Fibroblast of pulmonary artery (primary cell): ENCODE results near the gene ZNF276.

ENCODE experiments used
- DNase-seq: peaks from one replicate; pipeline ENCODE4 v3.0.0-alpha.2; 2010; ENCODE audit warnings: low read depth
- H3K4me3 ChIP-seq: replicated peaks from 2 replicates; pipeline ENCODE4 v1.5.1; 2011; ENCODE audit warnings: low read depth, mild to moderate bottlenecking, control low read depth, low read length, moderate library complexity
- TF ChIP-seq, protein P1 (sequence below): IDR thresholded peaks from 2 replicates; pipeline ENCODE4 v1.5.1; 2011; ENCODE audit warnings: mild to moderate bottlenecking, control low read depth, low read length, inconsistent platforms; ENCODE audit errors: missing control alignments

Gene ZNF276

GRCh38 chr16:89729863-89730593 is 8.7 kb downstream of the ZNF276 start:
- TF ChIP-seq, protein P1, sequence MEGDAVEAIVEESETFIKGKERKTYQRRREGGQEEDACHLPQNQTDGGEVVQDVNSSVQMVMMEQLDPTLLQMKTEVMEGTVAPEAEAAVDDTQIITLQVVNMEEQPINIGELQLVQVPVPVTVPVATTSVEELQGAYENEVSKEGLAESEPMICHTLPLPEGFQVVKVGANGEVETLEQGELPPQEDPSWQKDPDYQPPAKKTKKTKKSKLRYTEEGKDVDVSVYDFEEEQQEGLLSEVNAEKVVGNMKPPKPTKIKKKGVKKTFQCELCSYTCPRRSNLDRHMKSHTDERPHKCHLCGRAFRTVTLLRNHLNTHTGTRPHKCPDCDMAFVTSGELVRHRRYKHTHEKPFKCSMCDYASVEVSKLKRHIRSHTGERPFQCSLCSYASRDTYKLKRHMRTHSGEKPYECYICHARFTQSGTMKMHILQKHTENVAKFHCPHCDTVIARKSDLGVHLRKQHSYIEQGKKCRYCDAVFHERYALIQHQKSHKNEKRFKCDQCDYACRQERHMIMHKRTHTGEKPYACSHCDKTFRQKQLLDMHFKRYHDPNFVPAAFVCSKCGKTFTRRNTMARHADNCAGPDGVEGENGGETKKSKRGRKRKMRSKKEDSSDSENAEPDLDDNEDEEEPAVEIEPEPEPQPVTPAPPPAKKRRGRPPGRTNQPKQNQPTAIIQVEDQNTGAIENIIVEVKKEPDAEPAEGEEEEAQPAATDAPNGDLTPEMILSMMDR = no peak
- no peak overlapping the region for H3K4me3 ChIP-seq
- no peak for DNase-seq

DNA sequence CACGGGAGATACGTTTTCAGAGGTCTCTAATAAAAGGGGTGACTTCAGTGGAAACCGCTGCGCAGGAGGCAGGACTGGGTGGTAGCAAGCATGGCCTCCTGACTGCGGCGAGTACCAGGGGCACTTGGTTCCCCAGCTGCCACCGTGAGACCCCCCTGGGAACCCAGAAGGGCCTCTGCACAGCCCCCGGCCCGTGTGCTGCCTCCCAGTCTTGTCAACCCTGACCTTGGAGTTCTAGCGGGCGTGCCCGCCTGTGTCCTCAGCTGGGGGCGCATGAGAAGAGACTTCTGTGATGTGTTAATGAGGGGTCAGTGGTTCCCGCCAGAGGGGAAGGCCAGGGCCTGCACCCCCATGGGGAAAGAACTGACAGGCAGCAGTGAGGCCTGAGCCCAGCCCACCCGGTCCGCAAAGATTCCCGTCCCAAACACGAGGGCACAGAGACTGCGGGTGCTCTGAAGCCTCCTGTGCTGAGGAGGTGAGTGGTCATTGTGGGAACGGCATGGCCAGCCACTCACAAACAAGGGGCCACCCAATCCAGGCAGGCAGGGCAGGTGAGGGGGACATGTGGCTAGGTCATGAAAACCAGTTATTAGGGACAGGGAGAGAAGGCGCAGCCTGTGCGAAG is 9.4 kb downstream of the ZNF276 start:
- no peak for DNase-seq
- no peak overlapping the region for H3K4me3 ChIP-seq
- TF ChIP-seq, protein P1 = no peak

GRCh38 chr16:89732142-89732917 is 11.0 kb downstream of the ZNF276 start:
- no peak overlapping the region for H3K4me3 ChIP-seq
- DNase-seq = no peak
- TF ChIP-seq, protein P1 = no peak

DNA sequence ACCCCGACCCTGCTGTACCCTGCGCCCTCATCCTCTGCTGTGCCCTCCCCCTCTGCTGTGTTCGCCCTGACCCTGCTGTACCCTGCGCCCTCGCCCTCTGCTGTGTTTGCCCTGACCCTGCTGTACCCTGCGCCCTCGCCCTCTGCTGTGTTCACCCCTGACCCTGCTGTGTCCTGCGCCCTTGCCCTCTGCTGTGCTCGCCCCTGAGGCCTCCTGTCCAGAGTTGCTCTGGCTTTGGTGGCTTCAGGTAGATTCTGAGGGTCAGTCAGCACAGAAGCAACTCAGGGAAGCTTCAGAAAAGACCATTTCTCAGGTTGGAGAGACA is 11.5 kb downstream of the ZNF276 start:
- no peak for DNase-seq
- TF ChIP-seq, protein P1 = no peak
- no peak overlapping the region for H3K4me3 ChIP-seq

GRCh38 chr16:89733322-89733721 is 12.0 kb downstream of the ZNF276 start:
- TF ChIP-seq, protein P1 = no peak
- H3K4me3 ChIP-seq = no peak overlapping the region
- no peak for DNase-seq

GRCh38 chr16:89733792-89734191 is 12.5 kb downstream of the ZNF276 start:
- no peak for DNase-seq
- TF ChIP-seq, protein P1 = no peak
- no peak overlapping the region for H3K4me3 ChIP-seq
